ENCODE results near the gene TTYH3. TPM values are rescaled to one million over a fixed set of nuclear protein-coding genes. Genes with fewer than 3 reads are reported as not detected.

TTYH3 gene
- total RNA-seq, 1 experiment from 2014 or later: 122 TPM

GRCh38 chr7:2593036-2593727, 38.6 kb upstream of the TTYH3 start:
- no peak overlapping the region for H4K5ac ChIP-seq (ENCODE audit: insufficient read length, low read depth, low read length)
- H2AFZ ChIP-seq (ENCODE audit: low read length): no peak overlapping the region
- H3K27ac Mint-ChIP-seq: peak overlapping the region in 2 of 3 experiments; percentile 2 to 21; a peak in 2 of 7 replicates
- no peak overlapping the region for H3K27ac ChIP-seq (ENCODE audit: insufficient read length, low read depth, low read length)
- no peak overlapping the region for H2BK15ac ChIP-seq (ENCODE audit: low read depth, low read length)
- no peak overlapping the region for H2BK120ac ChIP-seq (ENCODE audit: low read depth, low read length, poor library complexity, severe bottlenecking)
- no peaks in the 10 kb centered on the region for H3K79me2 ChIP-seq (ENCODE audit: insufficient read depth, low read length)
- WGBS (ENCODE audit: extremely low coverage, insufficient read length, low lambda C conversion rate): no CpG with 5 or more reads among the region's 38 CpGs
- H3K9ac ChIP-seq (ENCODE audit: extremely low read depth, insufficient read length, low read length): no peak overlapping the region
- H2AK5ac ChIP-seq (ENCODE audit: insufficient read length, low read length): no peak overlapping the region
- no peaks in the 10 kb centered on the region for H3K27me3 Mint-ChIP-seq (ENCODE audit: low read depth)
- H2BK5ac ChIP-seq (ENCODE audit: insufficient read length, low read length): no peak overlapping the region
- no peaks in the 10 kb centered on the region for H3K23me2 ChIP-seq (ENCODE audit: insufficient read length, low read depth, low read length, poor library complexity, severe bottlenecking)
- H3K9me3 ChIP-seq (ENCODE audit: control insufficient read depth, low read depth, low read length): no peaks in the 10 kb centered on the region
- no peak overlapping the region for H4K8ac ChIP-seq (replicated peaks; ENCODE audit: insufficient read length, low read depth, low read length)
- H3K14ac ChIP-seq (ENCODE audit: insufficient read depth, low read length): no peak overlapping the region; the same call in 1 of the 2 replicates
- DNase-seq: no peak
- no peak overlapping the region for H3K4me2 ChIP-seq (ENCODE audit: insufficient read depth, insufficient read length, low read length)
- H3K27me3 ChIP-seq (ENCODE audit: insufficient read depth, low read length): no peaks in the 10 kb centered on the region
- H3K56ac ChIP-seq (ENCODE audit: insufficient read length, low read depth, low read length): no peak overlapping the region
- no peaks in the 10 kb centered on the region for H4K20me1 ChIP-seq (ENCODE audit: control insufficient read depth, insufficient read depth, insufficient read length)
- H3K4me1 ChIP-seq (ENCODE audit: insufficient read depth, low read length): no peaks in the 10 kb centered on the region
- no peak for TF ChIP-seq CTCF (conservative IDR thresholded peaks at IDR 0.05)
- H3T11ph ChIP-seq (ENCODE audit: low read length): no peak overlapping the region
- no peaks in the 10 kb centered on the region for H3K9me3 Mint-ChIP-seq
- peaks cover 0 to 6% (median 0%) of the 10 kb centered on the region in 3 experiments; a peak in 3 of 7 replicates for H3K36me3 Mint-ChIP-seq (ENCODE audit: insufficient read depth in 1 of 3, low read depth in 3 of 3)
- no peak overlapping the region for H3K18ac ChIP-seq (ENCODE audit: insufficient read length, low read depth, low read length)
- no peak overlapping the region for H4K91ac ChIP-seq (ENCODE audit: insufficient read length, low read depth, low read length)
- H3K4ac ChIP-seq (ENCODE audit: low read depth, low read length): no peak overlapping the region
- no peak overlapping the region for H2BK20ac ChIP-seq (ENCODE audit: low read depth, low read length, poor library complexity, severe bottlenecking)
- H3K4me3 Mint-ChIP-seq: no peak overlapping the region; a peak in 1 of 5 replicates
- no peaks in the 10 kb centered on the region for H3K79me1 ChIP-seq (ENCODE audit: insufficient read depth, low read depth, low read length, poor library complexity, severe bottlenecking)
- no peak overlapping the region for H2BK12ac ChIP-seq (ENCODE audit: insufficient read length, low read depth, low read length)
- H3K23ac ChIP-seq (ENCODE audit: insufficient read length, low read depth, low read length): no peak overlapping the region
- H3K4me1 Mint-ChIP-seq: no peaks in the 10 kb centered on the region
